GM08714 (cell line): ENCODE measurements around the gene ASRGL1.
"Not testable (repeated sequence)": the region's sequence is repeated elsewhere in the genome, so short reads cannot be mapped to it uniquely, and the experiment has no call there.

Source experiments
- H3K4me3 ChIP-seq: fragments of 200-500 bp; sonication (Bioruptor generic); 2 replicates; pipeline ENCODE4 v1.5.1; 2014; ENCODE audit warnings: mild to moderate bottlenecking, low read length, inconsistent platforms
- ZNF274 ChIP-seq: IDR thresholded peaks from 2 replicates; pipeline ENCODE4 v1.6.1; 2012; ENCODE audit warnings: mild to moderate bottlenecking, low read depth, low read length

ASRGL1 gene

GRCh38 chr11:62337303-62338181, at the start of gene ASRGL1:
TSS of gene ASRGL1 (plus strand) at chr11:62337448. CDS start at chr11:62337978, 530 bp downstream.
- no peak for TF ChIP-seq ZNF274
- peak within 1 kb of the TSS; percentile 56 for H3K4me3 ChIP-seq

GRCh38 chr11:62295504-62295903, 41.7 kb upstream of the ASRGL1 start:
- TF ChIP-seq ZNF274: no peak
- no peak overlapping the region for H3K4me3 ChIP-seq

- no peak for TF ChIP-seq ZNF274
- no peak within 1 kb of the TSS for H3K4me3 ChIP-seq
These were observed 38.3 kb upstream of the ASRGL1 start, which contains the start of gene SCGB1D4 for GRCh38 chr11:62298975-62299374. TSS of gene SCGB1D4 (minus strand) at chr11:62299075. CDS start at chr11:62299010, 65 bp downstream.

GRCh38 chr11:62306227-62306626, 31.0 kb upstream of the ASRGL1 start:
- no peak for TF ChIP-seq ZNF274
- H3K4me3 ChIP-seq: no peak overlapping the region

GRCh38 chr11:62307950-62308349, 29.3 kb upstream of the ASRGL1 start:
- TF ChIP-seq ZNF274: no peak
- no peak overlapping the region for H3K4me3 ChIP-seq

- no peak overlapping the region for H3K4me3 ChIP-seq
- no peak for TF ChIP-seq ZNF274
These were observed 27.3 kb upstream of the ASRGL1 start for GRCh38 chr11:62309991-62310390.

- TF ChIP-seq ZNF274: no peak
- no peak overlapping the region for H3K4me3 ChIP-seq
These were observed 21.8 kb upstream of the ASRGL1 start for GRCh38 chr11:62315431-62315830.

- TF ChIP-seq ZNF274: no peak
- no peak overlapping the region for H3K4me3 ChIP-seq
These were observed 14.7 kb upstream of the ASRGL1 start for GRCh38 chr11:62322524-62322923.

- TF ChIP-seq ZNF274: no peak
- H3K4me3 ChIP-seq: no peak overlapping the region
These were observed 12.3 kb upstream of the ASRGL1 start for GRCh38 chr11:62324731-62325556.

- not testable (repeated sequence) for H3K4me3 ChIP-seq
These were observed 11.5 kb upstream of the ASRGL1 start for GRCh38 chr11:62325781-62326180.

GRCh38 chr11:62326719-62327118, 10.5 kb upstream of the ASRGL1 start:
- H3K4me3 ChIP-seq: not testable (repeated sequence)

- not testable (repeated sequence) for H3K4me3 ChIP-seq
These were observed 9.7 kb upstream of the ASRGL1 start for GRCh38 chr11:62327541-62327940.

GRCh38 chr11:62331264-62331663, 6.0 kb upstream of the ASRGL1 start:
- not testable (repeated sequence) for H3K4me3 ChIP-seq

GRCh38 chr11:62333768-62334167, 3.5 kb upstream of the ASRGL1 start:
- H3K4me3 ChIP-seq: no peak overlapping the region
- TF ChIP-seq ZNF274: no peak

GRCh38 chr11:62336949-62337302, 322 bp upstream of the ASRGL1 start:
- H3K4me3 ChIP-seq: peak overlapping the region; percentile 56; the same call in 1 of the 2 replicates

GRCh38 chr11:62338218-62338617, 970 bp downstream of the ASRGL1 start:
- peak overlapping the region; percentile 56; the same call in 1 of the 2 replicates for H3K4me3 ChIP-seq
- no peak for TF ChIP-seq ZNF274
